A549 treated with ZK216348 at 1 μM for 4 hours (cell line): Measurements from ENCODE around the gene PATE3. TPM values are rescaled to one million over a fixed set of nuclear protein-coding genes. Genes with fewer than 3 reads are reported as not detected.

Source experiments
- total RNA-seq: library from RNA; stranded (reverse); fragments of 200-300 nt; extraction: Qiagen RNA extraction; gene quantifications from 5 replicates; pipeline ENCODE4 v1.2.3, GENCODE V29; 2022; ENCODE audit warnings: low read depth

PATE3 gene
- not detected in 5 replicates for total RNA-seq

GRCh38 chr11:125787827-125788226 is at the start of gene PATE3:
TSS of gene PATE3 (plus strand) at chr11:125788127. CDS start at chr11:125788152, 25 bp downstream.

GRCh38 chr11:125745979-125746378 is 41.9 kb upstream of the PATE3 start, which contains the start of gene PATE1:
TSS of gene PATE1 (plus strand) at chr11:125746279. CDS start at chr11:125746305, 26 bp downstream.

GRCh38 chr11:125778728-125779127 is 9.2 kb upstream of the PATE3 start, which contains the start of gene PATE2:
TSS of gene PATE2 (minus strand) at chr11:125778828. CDS start at chr11:125778773, 55 bp downstream.

GRCh38 chr11:125833016-125833415 is 45.1 kb downstream of the PATE3 start, which contains the start of gene PATE4:
TSS of gene PATE4 (plus strand) at chr11:125833316. CDS start at chr11:125833360, 44 bp downstream.

Other genes with a start within 250 kb of the PATE3 start
- gene EI24, start 218.7 kb upstream of the PATE3 start, total RNA-seq, result 98.9 to 117 TPM (median 103 TPM) in 5 replicates
- gene STT3A, start 195.3 kb upstream of the PATE3 start, total RNA-seq, result 90.4 to 119 TPM (median 103 TPM) in 5 replicates
- 26.0 to 35.3 TPM (median 29.8 TPM) in 5 replicates for gene CHEK1, start 163.0 kb upstream of the PATE3 start, total RNA-seq
- gene ACRV1, start 107.3 kb upstream of the PATE3 start, total RNA-seq, result not detected in 5 replicates
- gene PATE1, start 41.8 kb upstream of the PATE3 start, total RNA-seq, result not detected in 5 replicates
- gene PATE2, start 9.3 kb upstream of the PATE3 start, total RNA-seq, result 0.41 TPM in 1 of 5 replicates, not detected in the others
- not detected in 5 replicates for gene PATE4, start 45.2 kb downstream of the PATE3 start, total RNA-seq
- 11.3 to 16.8 TPM (median 13.2 TPM) in 5 replicates for gene HYLS1, start 99.5 kb downstream of the PATE3 start, total RNA-seq
- 5.7 to 17.5 TPM (median 8.3 TPM) in 5 replicates for gene PUS3, start 115.1 kb downstream of the PATE3 start, total RNA-seq
- gene DDX25, start 116.4 kb downstream of the PATE3 start, total RNA-seq, result 0.17 TPM in 1 of 5 replicates, not detected in the others
- gene VSIG10L2, start 157.9 kb downstream of the PATE3 start, total RNA-seq, result not detected in 5 replicates